ACHN (cell line): ENCODE measurements around the gene LBR.

Source experiments
- DNase-seq: peaks from one replicate; pipeline ENCODE4 v3.0.0-alpha.2; 2015
- in situ Hi-C: cut with HindIII; loops from 2 replicates; pipeline ENCODE4 v1.10.0; 2017; ENCODE audit warnings: low sequenced_read_pairs, low pct_ligation_motif_present, low pct_unique_long_range_greater_than_20kb

Gene LBR

DNA sequence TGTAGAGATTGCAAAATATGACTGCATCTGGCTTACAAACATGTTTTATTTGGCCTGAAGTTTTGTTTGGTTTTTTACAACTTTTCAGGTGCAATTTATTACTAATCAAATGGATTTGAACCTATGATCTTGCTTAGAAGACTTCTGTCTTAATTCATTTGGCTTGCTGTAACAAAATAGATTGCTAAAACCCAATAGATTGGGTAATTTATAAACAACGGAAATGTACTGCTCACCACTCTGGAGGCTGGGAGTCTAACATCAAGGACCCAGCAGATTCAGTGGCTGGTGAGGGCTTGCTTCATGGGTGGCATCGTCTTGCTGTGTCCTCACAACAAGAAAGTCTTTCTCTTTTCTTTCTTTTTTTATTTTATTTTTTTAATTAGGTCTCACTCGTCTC is 72.9 kb downstream of the LBR start:
- in situ Hi-C loops = no loop called here
- no peak for DNase-seq
